IMR-90 (cell line): Measurements from ENCODE around the gene PID1. TPM values are rescaled to one million over a fixed set of nuclear protein-coding genes. Genes with fewer than 3 reads are reported as not detected.

Experiments
- ATAC-seq: fragments of 200-7000 bp; cut with Tn5 transposase; 2 replicates; pipeline ENCODE4 v1.9.1; 2020; ENCODE audit warnings: low read depth, mild to moderate bottlenecking, moderate library complexity
- BruUV-seq: library from RNA; stranded (reverse); fragments of 400-500 nt; replicated peaks from 2 replicates; lab custom pipeline; 2021; lab: Mats Ljungman, UMichigan
- CTCF ChIA-PET: fragments of 300-600 bp; formaldehyde crosslinking; extraction: SDS; loops from one replicate; lab custom pipeline; 2021; ENCODE audit warnings: antibody characterized with exemption; lab: Yijun Ruan, JAX
- POLR2A ChIA-PET: fragments of 300-600 bp; sonication (Branson Sonifier 250); formaldehyde crosslinking; loops from one replicate; lab custom pipeline; 2022; ENCODE audit warnings: antibody characterized with exemption; ENCODE audit not compliant: unreplicated experiment; lab: Charles Lee
- DNase-seq: peaks from one replicate; pipeline ENCODE4 v3.0.0; 2013
- H2AFZ ChIP-seq: replicated peaks from 2 replicates; pipeline ENCODE3; 2013; ENCODE audit warnings: low read length, mild to moderate bottlenecking; ENCODE audit not compliant: poor library complexity
- H2AK5ac ChIP-seq: 2 replicates; pipeline ENCODE4 v1.6.1; 2013; ENCODE audit warnings: low read depth, low read length, inconsistent platforms
- H2AK9ac ChIP-seq: replicated peaks from 2 replicates; pipeline ENCODE3; 2013; ENCODE audit warnings: mild to moderate bottlenecking, low read depth, low read length, moderate library complexity; ENCODE audit not compliant: poor library complexity
- H2BK120ac ChIP-seq: 2 replicates; pipeline ENCODE4 v1.6.1; 2013; ENCODE audit warnings: low read depth, low read length, inconsistent platforms
- H2BK15ac ChIP-seq: 3 replicates; pipeline ENCODE4 v1.6.1; 2013; ENCODE audit warnings: low read depth, low read length, inconsistent platforms
- H2BK20ac ChIP-seq: 2 replicates; pipeline ENCODE4 v1.6.1; 2013; ENCODE audit warnings: low read depth, mild to moderate bottlenecking, inconsistent platforms, low read length, moderate library complexity
- H2BK5ac ChIP-seq: 2 replicates; pipeline ENCODE4 v1.6.1; 2013; ENCODE audit warnings: mild to moderate bottlenecking, low read depth, low read length, inconsistent platforms; ENCODE audit not compliant: poor library complexity, severe bottlenecking
- H3K14ac ChIP-seq: replicated peaks from 2 replicates; pipeline ENCODE4 v1.6.1; 2013; ENCODE audit warnings: low read depth, low read length, inconsistent platforms
- H3K18ac ChIP-seq: 2 replicates; pipeline ENCODE4 v1.6.1; 2013; ENCODE audit warnings: low read depth, low read length, control low read depth
- H3K23ac ChIP-seq: 2 replicates; pipeline ENCODE4 v1.6.1; 2013; ENCODE audit warnings: low read depth, low read length, inconsistent platforms
- H3K27ac ChIP-seq: 2 replicates; pipeline ENCODE4 v1.5.1; 2013; ENCODE audit warnings: mild to moderate bottlenecking, control low read depth, low read length; ENCODE audit not compliant: insufficient read depth
- H3K27me3 ChIP-seq: 2 replicates; pipeline ENCODE4 v1.6.1; 2013; ENCODE audit warnings: low read length; ENCODE audit not compliant: control insufficient read depth, insufficient read depth
- H3K36me3 ChIP-seq: 2 replicates; pipeline ENCODE4 v1.6.1; 2013; ENCODE audit warnings: low read length, mixed read lengths; ENCODE audit not compliant: control insufficient read depth, insufficient read depth
- H3K4ac ChIP-seq: 2 replicates; pipeline ENCODE4 v1.6.1; 2013; ENCODE audit warnings: low read depth, low read length, inconsistent platforms
- H3K4me1 ChIP-seq: 2 replicates; pipeline ENCODE4 v1.6.1; 2013; ENCODE audit warnings: low read length, mixed read lengths; ENCODE audit not compliant: control insufficient read depth, insufficient read depth
- H3K4me2 ChIP-seq: 2 replicates; pipeline ENCODE4 v1.6.1; 2013; ENCODE audit warnings: low read depth, mild to moderate bottlenecking, control low read depth, low read length, moderate library complexity
- H3K4me3 ChIP-seq: 2 replicates; pipeline ENCODE4 v1.5.1; 2013; ENCODE audit warnings: low read depth, mild to moderate bottlenecking, control low read depth, low read length, moderate library complexity; ENCODE audit not compliant: insufficient read depth
- H3K56ac ChIP-seq: 2 replicates; pipeline ENCODE4 v1.6.1; 2013; ENCODE audit warnings: low read length, inconsistent platforms; ENCODE audit not compliant: insufficient read depth; ENCODE audit errors: extremely low read depth
- H3K79me1 ChIP-seq, 2 experiments: 2 replicates each; pipeline ENCODE4 v1.6.1; 2013; ENCODE audit warnings: low read length in 2 of 2, inconsistent platforms in 1 of 2, low read depth in 1 of 2
- H3K9ac ChIP-seq: 2 replicates; pipeline ENCODE4 v1.6.1; 2013; ENCODE audit warnings: low read depth, low read length, control low read depth
- H3K9me1 ChIP-seq: 2 replicates; pipeline ENCODE4 v1.6.1; 2013; ENCODE audit warnings: low read length, inconsistent platforms; ENCODE audit not compliant: insufficient read depth
- H3K9me3 ChIP-seq: 2 replicates; pipeline ENCODE4 v1.6.1; 2013; ENCODE audit warnings: low read length; ENCODE audit not compliant: control insufficient read depth, insufficient read depth
- H4K20me1 ChIP-seq: 2 replicates; pipeline ENCODE4 v1.6.1; 2013; ENCODE audit warnings: low read length, inconsistent platforms; ENCODE audit not compliant: insufficient read depth
- H4K5ac ChIP-seq: 2 replicates; pipeline ENCODE4 v1.6.1; 2013; ENCODE audit warnings: mild to moderate bottlenecking, low read depth, low read length, control low read depth
- H4K8ac ChIP-seq, 2 experiments: 2 replicates each; pipeline ENCODE4 v1.6.1; 2013; ENCODE audit warnings: low read depth in 2 of 2, low read length in 2 of 2, control low read depth in 1 of 2, inconsistent platforms in 1 of 2
- H4K91ac ChIP-seq: 2 replicates; pipeline ENCODE4 v1.6.1; 2013; ENCODE audit warnings: low read depth, low read length, inconsistent platforms; ENCODE audit not compliant: insufficient read depth
- BHLHE40 ChIP-seq: fragments of 150-350 bp; IDR thresholded peaks from 2 replicates; pipeline ENCODE4 v1.6.1; 2016; ENCODE audit warnings: mild to moderate bottlenecking, low read depth, low read length
- CEBPB ChIP-seq: IDR thresholded peaks from 2 replicates; pipeline ENCODE4 v1.6.1; 2012; ENCODE audit warnings: low read depth, low read length, improper control_type of control experiment
- CHD1 ChIP-seq: IDR thresholded peaks from 2 replicates; pipeline ENCODE4 v1.6.1; 2012; ENCODE audit warnings: low read depth, low read length, improper control_type of control experiment
- CTCF ChIP-seq: conservative IDR thresholded peaks from 2 replicates; pipeline ENCODE4 v1.5.1; 2012; ENCODE audit warnings: mild to moderate bottlenecking, low read depth, low read length, improper control_type of control experiment
- FOS ChIP-seq: fragments of 150-350 bp; IDR thresholded peaks from 2 replicates; pipeline ENCODE4 v1.6.1; 2016; ENCODE audit warnings: low read depth, low read length
- MAFK ChIP-seq: IDR thresholded peaks from 2 replicates; pipeline ENCODE4 v1.6.1; 2012; ENCODE audit warnings: low read depth, low read length, improper control_type of control experiment
- MXI1 ChIP-seq: IDR thresholded peaks from 2 replicates; pipeline ENCODE4 v1.6.1; 2012; ENCODE audit warnings: low read depth, mild to moderate bottlenecking, low read length, moderate library complexity, borderline replicate concordance
- NFE2L2 ChIP-seq: fragments of 150-350 bp; IDR thresholded peaks from 2 replicates; pipeline ENCODE4 v1.6.1; 2016; ENCODE audit warnings: low read depth, mild to moderate bottlenecking, low read length
- POLR2A ChIP-seq: IDR thresholded peaks from 2 replicates; pipeline ENCODE4 v1.6.1; 2012; ENCODE audit warnings: mild to moderate bottlenecking, low read depth, low read length
- RAD21 ChIP-seq: IDR thresholded peaks from 2 replicates; pipeline ENCODE4 v1.6.1; 2012; ENCODE audit warnings: low read length, improper control_type of control experiment
- RCOR1 ChIP-seq: IDR thresholded peaks from 2 replicates; pipeline ENCODE4 v1.6.1; 2012; ENCODE audit warnings: mild to moderate bottlenecking, low read length, improper control_type of control experiment; ENCODE audit not compliant: insufficient replicate concordance
- RFX5 ChIP-seq: IDR thresholded peaks from 2 replicates; pipeline ENCODE4 v1.8.0; 2012; ENCODE audit warnings: low read depth, mild to moderate bottlenecking, low read length, moderate library complexity
- SMC3 ChIP-seq: fragments of 150-350 bp; IDR thresholded peaks from 2 replicates; pipeline ENCODE4 v1.6.1; 2016; ENCODE audit warnings: low read depth, mild to moderate bottlenecking, antibody characterized with exemption, low read length, moderate library complexity
- WGBS, 2 experiments: methylation state at CpG; one replicate each; pipeline versions ENCODE4 v1.1.5 to v1.1.7; 2013; ENCODE audit warnings: missing lambda C conversion rate in 2 of 2; ENCODE audit not compliant: insufficient read length in 1 of 2; ENCODE audit errors: extremely low coverage in 2 of 2; 5-methylcytosine and 5-hydroxymethylcytosine counted together
- dilution Hi-C: fragments of 300-500 bp; cut with HindIII; formaldehyde crosslinking; loops from one replicate; pipeline ENCODE4 v1.14.3; 2018; ENCODE audit warnings: low sequenced_read_pairs; ENCODE audit not compliant: unreplicated experiment
- in situ Hi-C: fragments of 300-500 bp; cut with MboI; formaldehyde crosslinking; loops from 3 replicates; pipeline ENCODE4 v1.14.3; 2019; ENCODE audit warnings: low sequenced_read_pairs, inconsistent platforms, mixed read lengths
- intact Hi-C: fragments of 100-400 bp; cut with micrococcal nuclease; formaldehyde crosslinking; loops from 2 replicates; pipeline ENCODE4 v1.10.0; 2022
- polyA plus RNA-seq, 3 experiments: library from polyadenylated mRNA; depleted of rRNA; stranded (reverse); fragments of >200 nt; gene quantifications; 2 replicates each; pipeline ENCODE4 v1.2.3, GENCODE V29; 2012; ENCODE audit warnings: low replicate concordance in 1 of 3
- total RNA-seq: library from RNA; depleted of rRNA; stranded (reverse); fragments of >200 nt; gene quantifications from 2 replicates; pipeline ENCODE4 v1.2.3, GENCODE V29; 2012
- TF ChIP-seq, protein P1 (sequence below): fragments of 150-350 bp; IDR thresholded peaks from 2 replicates; pipeline ENCODE4 v1.6.1; 2016; ENCODE audit warnings: low read depth, mild to moderate bottlenecking, low read length, moderate library complexity, borderline replicate concordance
- TF ChIP-seq, protein P2 (sequence below): fragments of 150-350 bp; IDR thresholded peaks from 2 replicates; pipeline ENCODE4 v1.6.1; 2017; ENCODE audit warnings: mild to moderate bottlenecking, antibody characterized with exemption, low read length, low read depth

The PID1 gene
- total and polyA plus RNA-seq, 2 of the 4 experiments (the other 2 are of a cell fraction), result 0.90 to 1.9 TPM

DNA sequence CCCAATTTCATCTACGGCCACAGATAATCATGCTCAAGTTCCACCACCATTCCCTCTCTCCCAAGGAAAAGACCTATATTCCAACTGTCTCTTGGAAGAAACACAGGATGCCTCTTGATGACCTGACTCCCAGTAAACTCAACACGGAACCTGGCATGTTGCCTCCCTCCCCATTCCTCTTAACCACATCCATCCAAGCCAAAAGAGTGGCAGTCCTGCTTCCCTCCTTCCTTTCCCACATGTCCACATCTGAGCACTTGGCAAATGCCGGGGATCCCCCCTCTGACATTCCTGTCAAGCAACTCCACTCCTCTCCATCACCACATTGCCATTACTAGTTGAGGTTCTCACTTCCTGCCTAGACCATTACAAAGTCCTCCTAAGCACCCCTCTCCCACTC, 49.4 kb downstream of the PID1 start:
- Histone ChIP-seq H3K79me1 (no peaks in the 10 kb centered on the region), H3K9ac (no peak overlapping the region), H3K9me3 (peaks cover 16% of the 10 kb centered on the region), H2AK5ac (no peak overlapping the region), H4K91ac (no peak overlapping the region), H2BK120ac (no peak overlapping the region), H2BK15ac (no peak overlapping the region), H3K4ac (no peak overlapping the region), H4K5ac (no peak overlapping the region), H2BK5ac (no peak overlapping the region), H3K4me3 (no peak overlapping the region), H4K20me1 (no peaks in the 10 kb centered on the region), H3K27me3 (no peaks in the 10 kb centered on the region), H3K27ac (no peak overlapping the region), H4K8ac (no peak overlapping the region), H3K14ac (no peak overlapping the region), H3K4me1 (no peaks in the 10 kb centered on the region), H3K4me2 (no peak overlapping the region), H3K9me1 (no peaks in the 10 kb centered on the region), H2AFZ (no peak overlapping the region), H3K23ac (no peak overlapping the region), H3K36me3 (no peaks in the 10 kb centered on the region), H2AK9ac (no peak overlapping the region), H3K56ac (no peak overlapping the region), H2BK20ac (no peak overlapping the region), H3K18ac (no peak overlapping the region)
- no peak for DNase-seq
- CTCF ChIA-PET, result no interaction called here
- POLR2A ChIA-PET, result no interaction called here
- dilution Hi-C loops, result no loop called here
- intact Hi-C loops, result no loop called here
- WGBS, 2 experiments, result 60% methylated on average over 1 of the region's 3 CpGs; no CpG with 5 or more reads in 1 of the 2 experiments
- TF ChIP-seq SMC3 (no peak), CHD1 (no peak), CTCF (no peak), RFX5 (no peak), FOS (no peak), RAD21 (no peak), NFE2L2 (no peak), MXI1 (no peak), RCOR1 (no peak), BHLHE40 (no peak), POLR2A (no peak), CEBPB (no peak), MAFK (no peak)
- TF ChIP-seq, protein P1, sequence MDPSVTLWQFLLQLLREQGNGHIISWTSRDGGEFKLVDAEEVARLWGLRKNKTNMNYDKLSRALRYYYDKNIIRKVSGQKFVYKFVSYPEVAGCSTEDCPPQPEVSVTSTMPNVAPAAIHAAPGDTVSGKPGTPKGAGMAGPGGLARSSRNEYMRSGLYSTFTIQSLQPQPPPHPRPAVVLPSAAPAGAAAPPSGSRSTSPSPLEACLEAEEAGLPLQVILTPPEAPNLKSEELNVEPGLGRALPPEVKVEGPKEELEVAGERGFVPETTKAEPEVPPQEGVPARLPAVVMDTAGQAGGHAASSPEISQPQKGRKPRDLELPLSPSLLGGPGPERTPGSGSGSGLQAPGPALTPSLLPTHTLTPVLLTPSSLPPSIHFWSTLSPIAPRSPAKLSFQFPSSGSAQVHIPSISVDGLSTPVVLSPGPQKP, result no peak
- TF ChIP-seq, protein P2, sequence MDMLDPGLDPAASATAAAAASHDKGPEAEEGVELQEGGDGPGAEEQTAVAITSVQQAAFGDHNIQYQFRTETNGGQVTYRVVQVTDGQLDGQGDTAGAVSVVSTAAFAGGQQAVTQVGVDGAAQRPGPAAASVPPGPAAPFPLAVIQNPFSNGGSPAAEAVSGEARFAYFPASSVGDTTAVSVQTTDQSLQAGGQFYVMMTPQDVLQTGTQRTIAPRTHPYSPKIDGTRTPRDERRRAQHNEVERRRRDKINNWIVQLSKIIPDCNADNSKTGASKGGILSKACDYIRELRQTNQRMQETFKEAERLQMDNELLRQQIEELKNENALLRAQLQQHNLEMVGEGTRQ, result no peak
- in situ Hi-C loops, result no loop called here
- no peak for ATAC-seq
- BruUV-seq, result no TSS peak
